CD4-positive, alpha-beta T cell treated with Interleukin-17A for 1 hour (primary cell): ENCODE results near the gene SERTM1.

Experiments used
- DNase-seq: peaks from one replicate; pipeline ENCODE4 v3.0.0-alpha.2; 2020

The SERTM1 gene

GRCh38 chr13:36712290-36712689, 38.5 kb downstream of the SERTM1 start:
- no peak for DNase-seq

- DNase-seq: no peak
These were observed 39.0 kb downstream of the SERTM1 start for GRCh38 chr13:36712770-36713169.

DNA sequence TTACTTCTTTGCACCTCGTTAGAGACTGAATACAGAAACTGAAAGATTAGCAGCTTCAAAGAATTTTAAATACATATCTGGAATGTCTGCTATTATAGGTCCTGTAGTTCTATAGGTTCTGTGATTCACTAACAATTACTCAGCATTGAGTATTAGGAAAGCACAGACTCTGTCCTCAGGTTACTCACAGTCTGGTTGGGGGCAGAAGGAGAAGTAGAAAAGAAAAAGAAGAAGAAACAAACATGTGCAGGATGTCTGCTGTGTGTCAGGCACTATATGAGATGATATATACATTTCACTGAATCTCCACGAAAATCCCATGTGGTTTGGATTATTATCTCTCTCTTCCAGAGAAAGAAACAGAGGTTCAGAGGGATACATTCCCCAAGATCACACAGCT, 40.1 kb downstream of the SERTM1 start:
- no peak for DNase-seq

- DNase-seq: no peak
These were observed 42.0 kb downstream of the SERTM1 start for GRCh38 chr13:36715841-36716240.

DNA sequence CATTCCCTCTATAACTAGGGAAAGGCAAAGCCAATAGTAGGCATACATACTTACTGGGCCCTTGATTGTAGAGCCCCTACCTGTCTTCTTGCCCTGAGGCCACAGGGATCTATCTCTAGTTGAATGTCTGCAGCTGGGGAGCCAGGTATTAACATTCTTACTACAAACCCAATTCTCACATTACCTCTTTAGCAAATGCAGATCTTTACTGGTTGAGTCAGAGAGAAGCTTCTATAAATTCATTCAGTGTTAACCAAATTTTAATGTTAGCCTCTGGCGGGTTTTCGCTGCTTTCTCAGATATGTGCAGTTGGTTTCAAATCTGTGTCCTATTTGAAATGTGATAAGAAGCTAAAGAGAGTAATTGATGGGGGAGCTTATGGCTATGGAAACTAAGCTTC, 43.2 kb downstream of the SERTM1 start:
- no peak for DNase-seq

DNA sequence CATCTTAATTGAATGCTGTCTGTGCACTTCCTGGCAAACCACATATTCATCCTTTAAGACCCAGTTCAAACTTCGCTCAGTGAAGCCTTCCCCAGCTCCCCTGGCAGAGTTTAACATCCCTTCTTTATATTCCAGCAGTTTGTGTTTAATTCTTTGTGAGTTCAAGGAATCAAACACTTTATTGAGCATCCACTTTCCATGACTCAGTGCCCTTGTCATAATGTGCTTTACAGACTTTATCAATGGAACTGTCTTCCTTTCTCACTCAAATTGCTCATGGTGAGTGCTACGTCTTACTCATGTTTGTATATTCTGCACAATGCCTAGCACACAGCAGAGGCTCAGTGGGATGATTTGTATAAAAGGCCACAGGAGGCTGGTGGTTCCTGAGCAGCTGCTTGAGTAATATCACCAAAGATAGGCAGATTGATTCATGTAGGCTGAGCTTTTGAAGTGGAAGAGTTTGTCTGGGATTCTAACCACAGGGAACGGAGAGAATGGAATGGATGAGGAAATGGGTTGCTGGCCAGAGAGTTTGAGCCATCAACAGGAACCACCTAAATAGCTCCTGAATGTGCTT, 44.2 kb downstream of the SERTM1 start:
- DNase-seq: no peak

GRCh38 chr13:36718686-36719085, 44.9 kb downstream of the SERTM1 start:
- DNase-seq: no peak

- no peak for DNase-seq
These were observed 50.3 kb downstream of the SERTM1 start for GRCh38 chr13:36724141-36724540.

GRCh38 chr13:36725936-36726335, 52.1 kb downstream of the SERTM1 start:
- no peak for DNase-seq

- DNase-seq: no peak
These were observed 54.2 kb downstream of the SERTM1 start for GRCh38 chr13:36728006-36728405.

GRCh38 chr13:36736119-36736726, 62.4 kb downstream of the SERTM1 start:
- DNase-seq: peak; percentile 26

DNA sequence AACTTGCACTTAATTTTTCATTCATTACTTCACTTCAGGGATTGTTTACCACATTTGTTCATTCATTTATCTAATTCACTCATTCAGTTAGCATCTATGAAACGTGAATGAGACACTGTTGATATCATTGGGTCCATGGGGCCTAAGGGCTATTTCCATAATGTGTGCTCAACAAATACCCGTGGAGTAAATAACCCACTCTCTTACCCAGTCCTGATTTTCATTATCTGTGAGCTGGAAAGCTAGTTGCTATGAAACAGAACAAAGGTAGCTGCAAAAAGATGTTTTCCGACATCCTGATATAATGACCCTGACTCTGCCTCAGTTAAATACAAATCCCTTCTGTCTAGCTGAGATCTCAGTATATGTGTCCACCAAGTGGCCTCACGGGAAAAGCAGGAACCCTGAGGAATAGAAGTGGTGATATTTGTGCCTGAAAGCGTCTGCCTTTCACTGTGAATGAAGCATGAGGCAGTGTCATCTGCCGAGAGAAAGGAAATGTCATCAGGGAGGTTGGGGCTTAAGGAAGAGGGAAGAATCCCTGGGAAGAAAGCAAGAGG, 63.8 kb downstream of the SERTM1 start:
- DNase-seq: no peak

- no peak for DNase-seq
These were observed 71.6 kb downstream of the SERTM1 start for GRCh38 chr13:36745436-36745835.

- no peak for DNase-seq
These were observed 72.2 kb downstream of the SERTM1 start for GRCh38 chr13:36746051-36746450.
